ENCODE measurements around the gene C2CD4C. TPM values are rescaled to one million over a fixed set of nuclear protein-coding genes. Genes with fewer than 3 reads are reported as not detected.
"Not testable (repeated sequence)": the region's sequence is repeated elsewhere in the genome, so short reads cannot be mapped to it uniquely, and the experiment has no call there.

C2CD4C gene
- polyA plus RNA-seq, 4 donors: 1.4 to 3.4 (median 2.9) TPM

- not testable (repeated sequence) for DNase-seq (ENCODE audit: low read depth in 4 of 4, low spot score in 2 of 4)
Observed at GRCh38 chr19:386189-386588, 22.8 kb downstream of the C2CD4C start.

GRCh38 chr19:384799-385169, 24.2 kb downstream of the C2CD4C start:
- no peak for DNase-seq (ENCODE audit: low read depth in 4 of 4, low spot score in 2 of 4)

GRCh38 chr19:383922-384798, 24.8 kb downstream of the C2CD4C start:
- DNase-seq (ENCODE audit: low read depth in 4 of 4, low spot score in 2 of 4): no peak

GRCh38 chr19:383040-383439, 25.9 kb downstream of the C2CD4C start:
- no peak for DNase-seq (ENCODE audit: low read depth in 4 of 4, low spot score in 2 of 4)

GRCh38 chr19:382578-382977, 26.4 kb downstream of the C2CD4C start:
- not testable (repeated sequence) for DNase-seq (ENCODE audit: low read depth in 4 of 4, low spot score in 2 of 4)

- not testable (repeated sequence) for DNase-seq (ENCODE audit: low read depth in 4 of 4, low spot score in 2 of 4)
Observed at GRCh38 chr19:381901-382300, 27.0 kb downstream of the C2CD4C start.

- DNase-seq (ENCODE audit: low read depth in 4 of 4, low spot score in 2 of 4): not testable (repeated sequence)
Observed at GRCh38 chr19:380618-381219, 28.2 kb downstream of the C2CD4C start.

- no peak for DNase-seq (ENCODE audit: low read depth in 4 of 4, low spot score in 2 of 4)
Observed at GRCh38 chr19:379796-380195, 29.2 kb downstream of the C2CD4C start.

GRCh38 chr19:378706-379105, 30.2 kb downstream of the C2CD4C start:
- no peak for DNase-seq (ENCODE audit: low read depth in 4 of 4, low spot score in 2 of 4)

- DNase-seq (ENCODE audit: low read depth in 4 of 4, low spot score in 2 of 4): no peak
Observed at GRCh38 chr19:377801-378581, 31.0 kb downstream of the C2CD4C start.

- no peak for DNase-seq (ENCODE audit: low read depth in 4 of 4, low spot score in 2 of 4)
Observed at GRCh38 chr19:376111-376470, 32.9 kb downstream of the C2CD4C start.

GRCh38 chr19:375395-376110, 33.4 kb downstream of the C2CD4C start:
- no peak for DNase-seq (ENCODE audit: low read depth in 4 of 4, low spot score in 2 of 4)

GRCh38 chr19:374886-375235, 34.1 kb downstream of the C2CD4C start:
- no peak for DNase-seq (ENCODE audit: low read depth in 4 of 4, low spot score in 2 of 4)

- no peak for DNase-seq (ENCODE audit: low read depth in 4 of 4, low spot score in 2 of 4)
Observed at GRCh38 chr19:374183-374885, 34.6 kb downstream of the C2CD4C start.

GRCh38 chr19:373391-374182, 35.4 kb downstream of the C2CD4C start:
- no peak for DNase-seq (ENCODE audit: low read depth in 4 of 4, low spot score in 2 of 4)

GRCh38 chr19:372306-372890, 36.5 kb downstream of the C2CD4C start:
- no peak for DNase-seq (ENCODE audit: low read depth in 4 of 4, low spot score in 2 of 4)

GRCh38 chr19:371501-372168, 37.3 kb downstream of the C2CD4C start:
- DNase-seq (ENCODE audit: low read depth in 4 of 4, low spot score in 2 of 4): no peak

GRCh38 chr19:370641-371330, 38.2 kb downstream of the C2CD4C start:
- no peak for DNase-seq (ENCODE audit: low read depth in 4 of 4, low spot score in 2 of 4)

All from left renal cortex interstitium (tissue), 4 donors.